AG09319 (cell line): ENCODE measurements around the gene BRIP1.
"Not testable (repeated sequence)": the region's sequence is repeated elsewhere in the genome, so short reads cannot be mapped to it uniquely, and the experiment has no call there.

Experiments
- DNase-seq: peaks from one replicate; pipeline ENCODE4 v3.0.0-alpha.2; 2010; ENCODE audit warnings: low read depth; ENCODE audit errors: extremely low read depth
- CTCF ChIP-seq: IDR thresholded peaks from 2 replicates; pipeline ENCODE4 v1.5.1; 2011; ENCODE audit warnings: low read depth, mild to moderate bottlenecking, inconsistent platforms, low read length, moderate library complexity

BRIP1 gene

GRCh38 chr17:61678339-61678738 lies 185.0 kb downstream of the BRIP1 start:
- TF ChIP-seq CTCF: no peak
- no peak for DNase-seq

GRCh38 chr17:61677150-61677811 lies 186.0 kb downstream of the BRIP1 start:
- not testable (repeated sequence) for DNase-seq

GRCh38 chr17:61676522-61676921 lies 186.8 kb downstream of the BRIP1 start:
- not testable (repeated sequence) for DNase-seq

- DNase-seq: not testable (repeated sequence)
Observed at GRCh38 chr17:61674609-61675008, 188.7 kb downstream of the BRIP1 start.

GRCh38 chr17:61673019-61673897 lies 190.1 kb downstream of the BRIP1 start:
- not testable (repeated sequence) for DNase-seq

- no peak for DNase-seq
- no peak for TF ChIP-seq CTCF
Observed at GRCh38 chr17:61672140-61672539, 191.2 kb downstream of the BRIP1 start.

- TF ChIP-seq CTCF: no peak
- no peak for DNase-seq
Observed at GRCh38 chr17:61670691-61671090, 192.6 kb downstream of the BRIP1 start.

GRCh38 chr17:61669522-61669921 lies 193.8 kb downstream of the BRIP1 start:
- DNase-seq: no peak
- no peak for TF ChIP-seq CTCF

GRCh38 chr17:61668486-61668885 lies 194.8 kb downstream of the BRIP1 start:
- DNase-seq: no peak
- no peak for TF ChIP-seq CTCF

- DNase-seq: not testable (repeated sequence)
Observed at GRCh38 chr17:61666406-61667088, 196.8 kb downstream of the BRIP1 start.
